IMR-90 (cell line): ENCODE measurements around the gene S100A13. TPM values are rescaled to one million over a fixed set of nuclear protein-coding genes. Genes with fewer than 3 reads are reported as not detected.
A peak's percentile ranks its signal among the peaks of the same experiment; 100 is the strongest.

Experiments
- ATAC-seq: fragments of 200-7000 bp; cut with Tn5 transposase; 2 replicates; pipeline ENCODE4 v1.9.1; 2020; ENCODE audit warnings: low read depth, mild to moderate bottlenecking, moderate library complexity
- BruUV-seq: library from RNA; stranded (reverse); fragments of 400-500 nt; replicated peaks from 2 replicates; lab custom pipeline; 2021; lab: Mats Ljungman, UMichigan
- CTCF ChIA-PET: fragments of 300-600 bp; formaldehyde crosslinking; extraction: SDS; loops from one replicate; lab custom pipeline; 2021; ENCODE audit warnings: antibody characterized with exemption; lab: Yijun Ruan, JAX
- POLR2A ChIA-PET: fragments of 300-600 bp; sonication (Branson Sonifier 250); formaldehyde crosslinking; loops from one replicate; lab custom pipeline; 2022; ENCODE audit warnings: antibody characterized with exemption; ENCODE audit not compliant: unreplicated experiment; lab: Charles Lee
- DNase-seq: peaks from one replicate; pipeline ENCODE4 v3.0.0; 2013
- H2AFZ ChIP-seq: replicated peaks from 2 replicates; pipeline ENCODE3; 2013; ENCODE audit warnings: low read length, mild to moderate bottlenecking; ENCODE audit not compliant: poor library complexity
- H2AK5ac ChIP-seq: 2 replicates; pipeline ENCODE4 v1.6.1; 2013; ENCODE audit warnings: low read depth, low read length, inconsistent platforms
- H2AK9ac ChIP-seq: replicated peaks from 2 replicates; pipeline ENCODE3; 2013; ENCODE audit warnings: mild to moderate bottlenecking, low read depth, low read length, moderate library complexity; ENCODE audit not compliant: poor library complexity
- H2BK120ac ChIP-seq: 2 replicates; pipeline ENCODE4 v1.6.1; 2013; ENCODE audit warnings: low read depth, low read length, inconsistent platforms
- H2BK15ac ChIP-seq: 3 replicates; pipeline ENCODE4 v1.6.1; 2013; ENCODE audit warnings: low read depth, low read length, inconsistent platforms
- H2BK20ac ChIP-seq: 2 replicates; pipeline ENCODE4 v1.6.1; 2013; ENCODE audit warnings: low read depth, mild to moderate bottlenecking, inconsistent platforms, low read length, moderate library complexity
- H2BK5ac ChIP-seq: 2 replicates; pipeline ENCODE4 v1.6.1; 2013; ENCODE audit warnings: mild to moderate bottlenecking, low read depth, low read length, inconsistent platforms; ENCODE audit not compliant: poor library complexity, severe bottlenecking
- H3K14ac ChIP-seq: replicated peaks from 2 replicates; pipeline ENCODE4 v1.6.1; 2013; ENCODE audit warnings: low read depth, low read length, inconsistent platforms
- H3K18ac ChIP-seq: 2 replicates; pipeline ENCODE4 v1.6.1; 2013; ENCODE audit warnings: low read depth, low read length, control low read depth
- H3K23ac ChIP-seq: 2 replicates; pipeline ENCODE4 v1.6.1; 2013; ENCODE audit warnings: low read depth, low read length, inconsistent platforms
- H3K27ac ChIP-seq: 2 replicates; pipeline ENCODE4 v1.5.1; 2013; ENCODE audit warnings: mild to moderate bottlenecking, control low read depth, low read length; ENCODE audit not compliant: insufficient read depth
- H3K27me3 ChIP-seq: 2 replicates; pipeline ENCODE4 v1.6.1; 2013; ENCODE audit warnings: low read length; ENCODE audit not compliant: control insufficient read depth, insufficient read depth
- H3K36me3 ChIP-seq: 2 replicates; pipeline ENCODE4 v1.6.1; 2013; ENCODE audit warnings: low read length, mixed read lengths; ENCODE audit not compliant: control insufficient read depth, insufficient read depth
- H3K4ac ChIP-seq: 2 replicates; pipeline ENCODE4 v1.6.1; 2013; ENCODE audit warnings: low read depth, low read length, inconsistent platforms
- H3K4me1 ChIP-seq: 2 replicates; pipeline ENCODE4 v1.6.1; 2013; ENCODE audit warnings: low read length, mixed read lengths; ENCODE audit not compliant: control insufficient read depth, insufficient read depth
- H3K4me2 ChIP-seq: 2 replicates; pipeline ENCODE4 v1.6.1; 2013; ENCODE audit warnings: low read depth, mild to moderate bottlenecking, control low read depth, low read length, moderate library complexity
- H3K4me3 ChIP-seq: 2 replicates; pipeline ENCODE4 v1.5.1; 2013; ENCODE audit warnings: low read depth, mild to moderate bottlenecking, control low read depth, low read length, moderate library complexity; ENCODE audit not compliant: insufficient read depth
- H3K56ac ChIP-seq: 2 replicates; pipeline ENCODE4 v1.6.1; 2013; ENCODE audit warnings: low read length, inconsistent platforms; ENCODE audit not compliant: insufficient read depth; ENCODE audit errors: extremely low read depth
- H3K79me1 ChIP-seq, 2 experiments: 2 replicates each; pipeline ENCODE4 v1.6.1; 2013; ENCODE audit warnings: low read length in 2 of 2, inconsistent platforms in 1 of 2, low read depth in 1 of 2
- H3K9ac ChIP-seq: 2 replicates; pipeline ENCODE4 v1.6.1; 2013; ENCODE audit warnings: low read depth, low read length, control low read depth
- H3K9me1 ChIP-seq: 2 replicates; pipeline ENCODE4 v1.6.1; 2013; ENCODE audit warnings: low read length, inconsistent platforms; ENCODE audit not compliant: insufficient read depth
- H3K9me3 ChIP-seq: 2 replicates; pipeline ENCODE4 v1.6.1; 2013; ENCODE audit warnings: low read length; ENCODE audit not compliant: control insufficient read depth, insufficient read depth
- H4K20me1 ChIP-seq: 2 replicates; pipeline ENCODE4 v1.6.1; 2013; ENCODE audit warnings: low read length, inconsistent platforms; ENCODE audit not compliant: insufficient read depth
- H4K5ac ChIP-seq: 2 replicates; pipeline ENCODE4 v1.6.1; 2013; ENCODE audit warnings: mild to moderate bottlenecking, low read depth, low read length, control low read depth
- H4K8ac ChIP-seq, 2 experiments: 2 replicates each; pipeline ENCODE4 v1.6.1; 2013; ENCODE audit warnings: low read depth in 2 of 2, low read length in 2 of 2, control low read depth in 1 of 2, inconsistent platforms in 1 of 2
- H4K91ac ChIP-seq: 2 replicates; pipeline ENCODE4 v1.6.1; 2013; ENCODE audit warnings: low read depth, low read length, inconsistent platforms; ENCODE audit not compliant: insufficient read depth
- BHLHE40 ChIP-seq: fragments of 150-350 bp; IDR thresholded peaks from 2 replicates; pipeline ENCODE4 v1.6.1; 2016; ENCODE audit warnings: mild to moderate bottlenecking, low read depth, low read length
- CHD1 ChIP-seq: IDR thresholded peaks from 2 replicates; pipeline ENCODE4 v1.6.1; 2012; ENCODE audit warnings: low read depth, low read length, improper control_type of control experiment
- FOS ChIP-seq: fragments of 150-350 bp; IDR thresholded peaks from 2 replicates; pipeline ENCODE4 v1.6.1; 2016; ENCODE audit warnings: low read depth, low read length
- MAFK ChIP-seq: IDR thresholded peaks from 2 replicates; pipeline ENCODE4 v1.6.1; 2012; ENCODE audit warnings: low read depth, low read length, improper control_type of control experiment
- MAZ ChIP-seq: IDR thresholded peaks from 2 replicates; pipeline ENCODE4 v1.6.1; 2012; ENCODE audit warnings: low read depth, mild to moderate bottlenecking, low read length, improper control_type of control experiment, moderate library complexity, borderline replicate concordance
- MXI1 ChIP-seq: IDR thresholded peaks from 2 replicates; pipeline ENCODE4 v1.6.1; 2012; ENCODE audit warnings: low read depth, mild to moderate bottlenecking, low read length, moderate library complexity, borderline replicate concordance
- NFE2L2 ChIP-seq: fragments of 150-350 bp; IDR thresholded peaks from 2 replicates; pipeline ENCODE4 v1.6.1; 2016; ENCODE audit warnings: low read depth, mild to moderate bottlenecking, low read length
- POLR2A ChIP-seq: IDR thresholded peaks from 2 replicates; pipeline ENCODE4 v1.6.1; 2012; ENCODE audit warnings: mild to moderate bottlenecking, low read depth, low read length
- RAD21 ChIP-seq: IDR thresholded peaks from 2 replicates; pipeline ENCODE4 v1.6.1; 2012; ENCODE audit warnings: low read length, improper control_type of control experiment
- RCOR1 ChIP-seq: IDR thresholded peaks from 2 replicates; pipeline ENCODE4 v1.6.1; 2012; ENCODE audit warnings: mild to moderate bottlenecking, low read length, improper control_type of control experiment; ENCODE audit not compliant: insufficient replicate concordance
- RFX5 ChIP-seq: IDR thresholded peaks from 2 replicates; pipeline ENCODE4 v1.8.0; 2012; ENCODE audit warnings: low read depth, mild to moderate bottlenecking, low read length, moderate library complexity
- SMC3 ChIP-seq: fragments of 150-350 bp; IDR thresholded peaks from 2 replicates; pipeline ENCODE4 v1.6.1; 2016; ENCODE audit warnings: low read depth, mild to moderate bottlenecking, antibody characterized with exemption, low read length, moderate library complexity
- WGBS, 2 experiments: methylation state at CpG; one replicate each; pipeline versions ENCODE4 v1.1.5 to v1.1.7; 2013; ENCODE audit warnings: missing lambda C conversion rate in 2 of 2; ENCODE audit not compliant: insufficient read length in 1 of 2; ENCODE audit errors: extremely low coverage in 2 of 2; 5-methylcytosine and 5-hydroxymethylcytosine counted together
- dilution Hi-C: fragments of 300-500 bp; cut with HindIII; formaldehyde crosslinking; loops from one replicate; pipeline ENCODE4 v1.14.3; 2018; ENCODE audit warnings: low sequenced_read_pairs; ENCODE audit not compliant: unreplicated experiment
- in situ Hi-C: fragments of 300-500 bp; cut with MboI; formaldehyde crosslinking; loops from 3 replicates; pipeline ENCODE4 v1.14.3; 2019; ENCODE audit warnings: low sequenced_read_pairs, inconsistent platforms, mixed read lengths
- intact Hi-C: fragments of 100-400 bp; cut with micrococcal nuclease; formaldehyde crosslinking; loops from 2 replicates; pipeline ENCODE4 v1.10.0; 2022
- polyA plus RNA-seq, 3 experiments: library from polyadenylated mRNA; depleted of rRNA; stranded (reverse); fragments of >200 nt; gene quantifications; 2 replicates each; pipeline ENCODE4 v1.2.3, GENCODE V29; 2012; ENCODE audit warnings: low replicate concordance in 1 of 3
- total RNA-seq: library from RNA; depleted of rRNA; stranded (reverse); fragments of >200 nt; gene quantifications from 2 replicates; pipeline ENCODE4 v1.2.3, GENCODE V29; 2012
- TF ChIP-seq, protein P1 (sequence below): conservative IDR thresholded peaks from 2 replicates; pipeline ENCODE4 v1.5.1; 2012; ENCODE audit warnings: mild to moderate bottlenecking, low read depth, low read length, improper control_type of control experiment

The S100A13 gene
- total and polyA plus RNA-seq, 2 of the 4 experiments (the other 2 are of a cell fraction) = 122 to 468 TPM

DNA sequence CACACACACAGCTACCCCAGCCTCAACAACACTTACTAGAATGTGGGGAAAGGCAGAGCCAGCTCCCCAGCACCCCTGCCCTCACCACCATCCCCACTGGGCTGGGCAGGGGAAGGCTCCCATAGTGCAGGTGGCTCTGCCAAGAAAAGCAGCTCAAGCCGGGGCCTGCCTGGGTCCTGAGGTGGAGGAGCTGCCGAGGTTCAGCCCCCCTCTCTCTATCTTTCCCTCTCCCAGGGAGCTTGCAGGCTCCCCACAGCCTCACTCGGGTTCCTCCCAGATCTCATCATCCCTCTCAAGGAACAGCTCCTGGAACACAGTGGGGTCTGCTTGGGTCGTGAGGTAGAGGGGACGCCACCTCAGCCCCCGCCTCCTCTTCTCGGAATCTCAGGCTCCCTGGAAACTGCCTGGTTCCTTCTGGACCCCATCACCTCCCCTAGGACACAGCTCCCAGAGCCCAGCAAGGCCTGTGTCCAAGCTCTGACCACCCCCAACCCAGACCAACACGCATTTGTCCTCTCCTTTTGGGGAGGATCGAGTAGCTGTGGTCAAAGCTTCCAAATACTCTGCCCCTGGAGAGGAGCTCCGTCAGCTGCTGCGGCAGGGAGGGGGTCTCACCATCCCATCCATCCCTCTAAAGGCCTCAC, 15.1 kb downstream of the S100A13 start:
- no peaks in the 10 kb centered on the region for H3K27me3 ChIP-seq
- H3K4me1 ChIP-seq = peaks cover 42% of the 10 kb centered on the region
- H3K4me3 ChIP-seq = peak overlapping the region; percentile 96
- H2AFZ ChIP-seq = peak overlapping the region; percentile 75
- peak overlapping the region; percentile 90 for H2BK5ac ChIP-seq
- ChIA-PET CTCF (interaction anchor here (0.7 to 3.3 kb wide), 4 partner anchors 10 to 79 kb away, joined by 3 to 18 read pairs (median 4); partner anchors contain the start of genes S100A1 and S100A13), POLR2A (interaction anchor here (1.4 to 1.5 kb wide), 2 partner anchors 15 to 77 kb away, joined by 6 to 10 read pairs; partner anchors contain the start of gene S100A13)
- TF ChIP-seq, protein P1, sequence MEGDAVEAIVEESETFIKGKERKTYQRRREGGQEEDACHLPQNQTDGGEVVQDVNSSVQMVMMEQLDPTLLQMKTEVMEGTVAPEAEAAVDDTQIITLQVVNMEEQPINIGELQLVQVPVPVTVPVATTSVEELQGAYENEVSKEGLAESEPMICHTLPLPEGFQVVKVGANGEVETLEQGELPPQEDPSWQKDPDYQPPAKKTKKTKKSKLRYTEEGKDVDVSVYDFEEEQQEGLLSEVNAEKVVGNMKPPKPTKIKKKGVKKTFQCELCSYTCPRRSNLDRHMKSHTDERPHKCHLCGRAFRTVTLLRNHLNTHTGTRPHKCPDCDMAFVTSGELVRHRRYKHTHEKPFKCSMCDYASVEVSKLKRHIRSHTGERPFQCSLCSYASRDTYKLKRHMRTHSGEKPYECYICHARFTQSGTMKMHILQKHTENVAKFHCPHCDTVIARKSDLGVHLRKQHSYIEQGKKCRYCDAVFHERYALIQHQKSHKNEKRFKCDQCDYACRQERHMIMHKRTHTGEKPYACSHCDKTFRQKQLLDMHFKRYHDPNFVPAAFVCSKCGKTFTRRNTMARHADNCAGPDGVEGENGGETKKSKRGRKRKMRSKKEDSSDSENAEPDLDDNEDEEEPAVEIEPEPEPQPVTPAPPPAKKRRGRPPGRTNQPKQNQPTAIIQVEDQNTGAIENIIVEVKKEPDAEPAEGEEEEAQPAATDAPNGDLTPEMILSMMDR = no peak
- TF ChIP-seq CHD1 = no peak
- no peak for TF ChIP-seq POLR2A
- no peak for TF ChIP-seq MAFK
- TF ChIP-seq RAD21 = no peak
- no peak for TF ChIP-seq MXI1
- no peak for TF ChIP-seq RFX5
- TF ChIP-seq SMC3 = no peak
- TF ChIP-seq BHLHE40 = no peak
- no peak for TF ChIP-seq FOS
- TF ChIP-seq MAZ = no peak
- TF ChIP-seq NFE2L2 = no peak
- TF ChIP-seq RCOR1 = no peak
- peak overlapping the region; percentile 95 for H3K27ac ChIP-seq
- ATAC-seq = peak; percentile 8
- peak overlapping the region; percentile 94 for H3K4me2 ChIP-seq
- no peaks in the 10 kb centered on the region for H3K9me3 ChIP-seq
- H3K23ac ChIP-seq = peak overlapping the region; percentile 93
- H3K56ac ChIP-seq = peak overlapping the region; percentile 75; the same call in 1 of the 2 replicates
- peaks cover 11% of the 10 kb centered on the region; the same call in 1 of the 2 replicates for H4K20me1 ChIP-seq
- no peak for DNase-seq
- H4K5ac ChIP-seq = peak overlapping the region; percentile 88
- peaks cover 17% of the 10 kb centered on the region for H3K9me1 ChIP-seq
- H2BK20ac ChIP-seq = peak overlapping the region; percentile 45; the same call in 1 of the 2 replicates
- H2AK9ac ChIP-seq = peak overlapping the region; percentile 99
- H4K91ac ChIP-seq = peak overlapping the region; percentile 88
- in situ Hi-C loops (no loop called here), intact Hi-C loops (loop anchor here (2.0 kb wide), 1 partner anchor 39 kb away; no protein-coding TSS in a partner anchor), dilution Hi-C loops (no loop called here)
- peaks cover 15 to 54% of the 10 kb centered on the region in 2 experiments for H3K79me1 ChIP-seq
- H2BK120ac ChIP-seq = peak overlapping the region; percentile 76
- 35% methylated on average over 4 of the region's 11 CpGs; no CpG with 5 or more reads in 1 of the 2 experiments for WGBS, 2 experiments
- H4K8ac ChIP-seq = peak overlapping the region; percentile 79 to 82
- H3K36me3 ChIP-seq = peaks cover 9% of the 10 kb centered on the region
- H2AK5ac ChIP-seq = peak overlapping the region; percentile 92
- peak overlapping the region; percentile 99 for H3K9ac ChIP-seq
- peak overlapping the region; percentile 69 for H3K18ac ChIP-seq
- peak overlapping the region; percentile 90 for H3K4ac ChIP-seq
- BruUV-seq = no TSS peak
- H3K14ac ChIP-seq = peak overlapping the region; percentile 93
- H2BK15ac ChIP-seq = 0 out of 3 replicates have a peak overlapping the region, but pooled peaks have one; percentile 54
